ENCODE results near the gene DLX3.

DLX3 gene

GRCh38 chr17:50014471-50015088 is 19.6 kb upstream of the DLX3 start:
- H3K9ac ChIP-seq (ENCODE audit: low read length): no peak overlapping the region
- H3K4me3 ChIP-seq (ENCODE audit: insufficient read depth, low read length, poor library complexity, severe bottlenecking): no peak overlapping the region
- H3K36me3 ChIP-seq (ENCODE audit: low read length): no peaks in the 10 kb centered on the region
- no peak overlapping the region for H3K4me2 ChIP-seq (ENCODE audit: low read depth, low read length, poor library complexity, severe bottlenecking)
- no peaks in the 10 kb centered on the region for H3K27me3 ChIP-seq (ENCODE audit: low read length)
- H3K27ac ChIP-seq (ENCODE audit: low read depth, low read length): no peak overlapping the region
- H3F3A ChIP-seq (ENCODE audit: insufficient read depth): no peaks in the 10 kb centered on the region
- H3K9me3 ChIP-seq (ENCODE audit: insufficient read depth, low read length): no peaks in the 10 kb centered on the region; the same call in 1 of the 2 replicates
- no peak overlapping the region for H2AFZ ChIP-seq (ENCODE audit: low read depth, low read length, severe bottlenecking)
- TF ChIP-seq CTCF (IDR thresholded peaks at IDR 0.05; ENCODE audit: insufficient read depth, low read length, poor library complexity, severe bottlenecking) (no peak), EZH2phosphoT487 (conservative IDR thresholded peaks at IDR 0.05; ENCODE audit: low read length) (no peak)
- no peaks in the 10 kb centered on the region for H4K20me1 ChIP-seq (ENCODE audit: low read depth, low read length)
- H3K79me2 ChIP-seq (ENCODE audit: insufficient read depth, low read length): no peaks in the 10 kb centered on the region
- no peaks in the 10 kb centered on the region for H3K9me2 ChIP-seq (replicated peaks; ENCODE audit: insufficient read depth, low read length)

- TF ChIP-seq CTCF (IDR thresholded peaks at IDR 0.05; ENCODE audit: insufficient read depth, low read length, poor library complexity, severe bottlenecking) (no peak), EZH2phosphoT487 (conservative IDR thresholded peaks at IDR 0.05; ENCODE audit: low read length) (no peak)
- no peak overlapping the region for H2AFZ ChIP-seq (ENCODE audit: low read depth, low read length, severe bottlenecking)
Measured at GRCh38 chr17:50013079-50013478, 18.1 kb upstream of the DLX3 start.

GRCh38 chr17:50009282-50009681 is 14.3 kb upstream of the DLX3 start:
- Histone ChIP-seq H3K9me3 (ENCODE audit: insufficient read depth, low read length) (no peaks in the 10 kb centered on the region; the same call in 1 of the 2 replicates), H3K4me2 (ENCODE audit: low read depth, low read length, poor library complexity, severe bottlenecking) (no peak overlapping the region), H3F3A (ENCODE audit: insufficient read depth) (no peaks in the 10 kb centered on the region), H3K27me3 (ENCODE audit: low read length) (no peaks in the 10 kb centered on the region), H3K4me3 (ENCODE audit: insufficient read depth, low read length, poor library complexity, severe bottlenecking) (no peak overlapping the region), H3K9me2 (replicated peaks; ENCODE audit: insufficient read depth, low read length) (no peaks in the 10 kb centered on the region), H4K20me1 (ENCODE audit: low read depth, low read length) (no peaks in the 10 kb centered on the region), H3K27ac (ENCODE audit: low read depth, low read length) (no peak overlapping the region), H3K9ac (ENCODE audit: low read length) (no peak overlapping the region), H2AFZ (ENCODE audit: low read depth, low read length, severe bottlenecking) (no peak overlapping the region), H3K36me3 (ENCODE audit: low read length) (no peaks in the 10 kb centered on the region), H3K79me2 (ENCODE audit: insufficient read depth, low read length) (no peaks in the 10 kb centered on the region)
- TF ChIP-seq EZH2phosphoT487 (conservative IDR thresholded peaks at IDR 0.05; ENCODE audit: low read length) (no peak), CTCF (IDR thresholded peaks at IDR 0.05; ENCODE audit: insufficient read depth, low read length, poor library complexity, severe bottlenecking) (no peak)

More at GRCh38 chr17:50013079-50013478, 18.1 kb upstream of the DLX3 start:
- no peak overlapping the region for H3K9ac ChIP-seq (ENCODE audit: low read length)
- H3K9me2 ChIP-seq (replicated peaks; ENCODE audit: insufficient read depth, low read length): no peaks in the 10 kb centered on the region
- no peaks in the 10 kb centered on the region for H3K27me3 ChIP-seq (ENCODE audit: low read length)
- no peaks in the 10 kb centered on the region for H3F3A ChIP-seq (ENCODE audit: insufficient read depth)
- H4K20me1 ChIP-seq (ENCODE audit: low read depth, low read length): no peaks in the 10 kb centered on the region
- H3K36me3 ChIP-seq (ENCODE audit: low read length): no peaks in the 10 kb centered on the region
- no peaks in the 10 kb centered on the region for H3K79me2 ChIP-seq (ENCODE audit: insufficient read depth, low read length)
- no peaks in the 10 kb centered on the region; the same call in 1 of the 2 replicates for H3K9me3 ChIP-seq (ENCODE audit: insufficient read depth, low read length)
- no peak overlapping the region for H3K27ac ChIP-seq (ENCODE audit: low read depth, low read length)
- no peak overlapping the region for H3K4me3 ChIP-seq (ENCODE audit: insufficient read depth, low read length, poor library complexity, severe bottlenecking)
- H3K4me2 ChIP-seq (ENCODE audit: low read depth, low read length, poor library complexity, severe bottlenecking): no peak overlapping the region

Measured in SU-DHL-6 (cell line).